NCI-H345 (cell line): ENCODE measurements around the gene DSCAML1.

Experiments used
- DNase-seq: peaks from one replicate; lab custom pipeline; 2025; lab: John Stamatoyannopoulos, UW

Gene DSCAML1

GRCh38 chr11:117490911-117491310, 306.1 kb downstream of the DSCAML1 start:
- no peak for DNase-seq

GRCh38 chr11:117489999-117490679, 306.9 kb downstream of the DSCAML1 start:
- DNase-seq = no peak

GRCh38 chr11:117488996-117489952, 307.7 kb downstream of the DSCAML1 start:
- no peak for DNase-seq

GRCh38 chr11:117486059-117486458, 311.0 kb downstream of the DSCAML1 start:
- DNase-seq = no peak

- DNase-seq = no peak
Measured at GRCh38 chr11:117484156-117484555, 312.9 kb downstream of the DSCAML1 start.

GRCh38 chr11:117483372-117483771, 313.6 kb downstream of the DSCAML1 start:
- DNase-seq = no peak

- DNase-seq = no peak
Measured at GRCh38 chr11:117482881-117483280, 314.1 kb downstream of the DSCAML1 start.

GRCh38 chr11:117481885-117482284, 315.1 kb downstream of the DSCAML1 start:
- DNase-seq = no peak

- no peak for DNase-seq
Measured at GRCh38 chr11:117481036-117481435, 316.0 kb downstream of the DSCAML1 start.

- DNase-seq = no peak
Measured at GRCh38 chr11:117480221-117480620, 316.8 kb downstream of the DSCAML1 start.

- DNase-seq = no peak
Measured at GRCh38 chr11:117479372-117479771, 317.6 kb downstream of the DSCAML1 start.

GRCh38 chr11:117478926-117479325, 318.1 kb downstream of the DSCAML1 start:
- no peak for DNase-seq

GRCh38 chr11:117478126-117478860, 318.7 kb downstream of the DSCAML1 start:
- DNase-seq = no peak

- no peak for DNase-seq
Measured at GRCh38 chr11:117477721-117478120, 319.3 kb downstream of the DSCAML1 start.

- DNase-seq = no peak
Measured at GRCh38 chr11:117476531-117477142, 320.4 kb downstream of the DSCAML1 start.

- no peak for DNase-seq
Measured at GRCh38 chr11:117475716-117476530, 321.1 kb downstream of the DSCAML1 start.

- DNase-seq = peak; percentile 96
Measured at GRCh38 chr11:117473481-117474091, 323.4 kb downstream of the DSCAML1 start.

- DNase-seq = no peak
Measured at GRCh38 chr11:117471776-117472175, 325.2 kb downstream of the DSCAML1 start.

- no peak for DNase-seq
Measured at GRCh38 chr11:117470576-117470975, 326.4 kb downstream of the DSCAML1 start.

- DNase-seq = no peak
Measured at GRCh38 chr11:117468888-117469287, 328.1 kb downstream of the DSCAML1 start.

GRCh38 chr11:117467770-117468169, 329.2 kb downstream of the DSCAML1 start:
- no peak for DNase-seq
